Superior temporal gyrus (tissue), 1 donor: Measurements from ENCODE around the gene AHRR.
A peak's percentile ranks its signal among the peaks of the same experiment; 100 is the strongest.

Source experiments
- DNase-seq: peaks from one replicate; pipeline ENCODE4 v3.0.0-alpha.2; 2016; ENCODE audit errors: extremely low spot score

Gene AHRR

GRCh38 chr5:458547-459353, 137.2 kb downstream of the AHRR start:
- DNase-seq, result no peak

GRCh38 chr5:459562-460272, 138.2 kb downstream of the AHRR start:
- DNase-seq, result no peak

GRCh38 chr5:460273-460625, 138.7 kb downstream of the AHRR start:
- DNase-seq, result no peak

GRCh38 chr5:462051-462481, 140.6 kb downstream of the AHRR start:
- no peak for DNase-seq

- DNase-seq, result no peak
These were observed 141.8 kb downstream of the AHRR start for GRCh38 chr5:463301-463700.

GRCh38 chr5:463952-464351, 142.4 kb downstream of the AHRR start:
- DNase-seq, result no peak

GRCh38 chr5:464446-464842, 142.9 kb downstream of the AHRR start:
- no peak for DNase-seq

- DNase-seq, result no peak
These were observed 143.5 kb downstream of the AHRR start for GRCh38 chr5:464843-465590.

- DNase-seq, result no peak
These were observed 144.3 kb downstream of the AHRR start for GRCh38 chr5:465591-466403.

- DNase-seq, result no peak
These were observed 145.3 kb downstream of the AHRR start for GRCh38 chr5:466661-467310.

- DNase-seq, result no peak
These were observed 146.9 kb downstream of the AHRR start for GRCh38 chr5:468401-468800.

GRCh38 chr5:469752-470483, 148.4 kb downstream of the AHRR start:
- no peak for DNase-seq

GRCh38 chr5:470961-471749, 149.6 kb downstream of the AHRR start:
- no peak for DNase-seq

GRCh38 chr5:471750-472058, 150.2 kb downstream of the AHRR start:
- no peak for DNase-seq

- no peak for DNase-seq
These were observed 150.7 kb downstream of the AHRR start for GRCh38 chr5:472076-472655.

- peak; percentile 80 for DNase-seq
These were observed 151.4 kb downstream of the AHRR start for GRCh38 chr5:472656-473550.

- no peak for DNase-seq
These were observed 152.2 kb downstream of the AHRR start for GRCh38 chr5:473551-474192.
